ENCODE data around the gene BHLHE23.
"Not testable (repeated sequence)": the region's sequence is repeated elsewhere in the genome, so short reads cannot be mapped to it uniquely, and the experiment has no call there.

BHLHE23 gene

GRCh38 chr20:62970307-62971210 lies 36.2 kb downstream of the BHLHE23 start:
- DNase-seq = no peak

GRCh38 chr20:62969939-62970306 lies 36.8 kb downstream of the BHLHE23 start:
- DNase-seq = no peak

GRCh38 chr20:62969179-62969760 lies 37.5 kb downstream of the BHLHE23 start:
- no peak for DNase-seq

- DNase-seq = no peak
These were observed 38.2 kb downstream of the BHLHE23 start for GRCh38 chr20:62968378-62969178.

- no peak for DNase-seq
These were observed 39.0 kb downstream of the BHLHE23 start for GRCh38 chr20:62967628-62968351.

GRCh38 chr20:62967149-62967501 lies 39.6 kb downstream of the BHLHE23 start:
- DNase-seq = no peak

- no peak for DNase-seq
These were observed 40.3 kb downstream of the BHLHE23 start for GRCh38 chr20:62966212-62967148.

GRCh38 chr20:62965363-62965771 lies 41.4 kb downstream of the BHLHE23 start:
- DNase-seq = no peak

GRCh38 chr20:62964700-62965099 lies 42.1 kb downstream of the BHLHE23 start:
- no peak for DNase-seq

- no peak for DNase-seq
These were observed 43.0 kb downstream of the BHLHE23 start for GRCh38 chr20:62963614-62964397.

- DNase-seq = no peak
These were observed 43.7 kb downstream of the BHLHE23 start for GRCh38 chr20:62962891-62963613.

- DNase-seq = no peak
These were observed 44.4 kb downstream of the BHLHE23 start for GRCh38 chr20:62962221-62962879.

- no peak for DNase-seq
These were observed 45.0 kb downstream of the BHLHE23 start for GRCh38 chr20:62961799-62962198.

GRCh38 chr20:62961310-62961783 lies 45.4 kb downstream of the BHLHE23 start:
- no peak for DNase-seq

- DNase-seq = not testable (repeated sequence)
These were observed 46.1 kb downstream of the BHLHE23 start for GRCh38 chr20:62960446-62961309.

- no peak for DNase-seq
These were observed 46.7 kb downstream of the BHLHE23 start for GRCh38 chr20:62959998-62960436.

GRCh38 chr20:62959101-62959971 lies 47.4 kb downstream of the BHLHE23 start:
- DNase-seq = no peak
